B cell (primary cell): Measurements from ENCODE around the gene TSN. TPM values are rescaled to one million over a fixed set of nuclear protein-coding genes. Genes with fewer than 3 reads are reported as not detected.

Source experiments
- ATAC-seq: fragments of 200-7000 bp; cut with Tn5 transposase; one replicate; pipeline ENCODE4 v1.10.0; 2021; ENCODE audit warnings: low read depth, mild to moderate bottlenecking, moderate number of reproducible peaks, moderate library complexity
- CTCF ChIA-PET: fragments of 350-600 bp; sonication (Branson Sonifier 250); formaldehyde crosslinking; loops from one replicate; lab custom pipeline; 2021; ENCODE audit warnings: antibody characterized with exemption, inconsistent platforms; lab: Charles Lee
- POLR2A ChIA-PET: fragments of 350-600 bp; sonication (Branson Sonifier 250); formaldehyde crosslinking; loops from one replicate; lab custom pipeline; 2021; ENCODE audit warnings: antibody characterized with exemption; lab: Charles Lee
- DNase-seq: peaks from one replicate; pipeline ENCODE4 v3.0.0; 2013
- H2AFZ ChIP-seq: 2 replicates; pipeline ENCODE4 v1.6.1; 2012; ENCODE audit warnings: mild to moderate bottlenecking, low read depth, low read length; ENCODE audit not compliant: insufficient read depth, poor library complexity, severe bottlenecking
- H3K27ac ChIP-seq, 2 donors: 1 replicate in 1 of 2; 2 replicates in 1 of 2; pipeline ENCODE4 v1.5.1; 2012 to 2013; ENCODE audit warnings: low read length in 2 of 2, mild to moderate bottlenecking in 2 of 2, moderate library complexity in 1 of 2
- H3K27me3 ChIP-seq, 4 experiments: fragments of 200-600 bp in 1 of 4; sonication (generic) in 1 of 4; replicated peaks in 1 of 4; 1 replicate in 2 of 4; 2 replicates in 2 of 4; pipeline versions ENCODE4 v1.6.1 to v1.7.0; 2013 to 2016; ENCODE audit warnings: low read length in 3 of 4, mild to moderate bottlenecking in 2 of 4, mixed read lengths in 1 of 4, moderate library complexity in 1 of 4; ENCODE audit not compliant: insufficient read depth in 4 of 4, control insufficient read depth in 3 of 4; ENCODE audit errors: control extremely low read depth in 1 of 4
- H3K36me3 ChIP-seq, 2 experiments: replicated peaks in 1 of 2; 1 replicate in 1 of 2; 2 replicates in 1 of 2; pipeline versions ENCODE4 v1.6.1 to v1.7.1; 2013; ENCODE audit warnings: low read length in 1 of 2; ENCODE audit not compliant: insufficient read depth in 2 of 2, control insufficient read depth in 1 of 2; ENCODE audit errors: control extremely low read depth in 1 of 2, extremely low read depth in 1 of 2
- H3K4me1 ChIP-seq, 2 donors: fragments of 200-600 bp in 1 of 2; sonication (generic) in 1 of 2; 1 replicate in 1 of 2; 2 replicates in 1 of 2; pipeline versions ENCODE4 v1.5.1 to v1.6.1; 2013 to 2017; ENCODE audit warnings: low read length in 2 of 2; ENCODE audit not compliant: control insufficient read depth in 2 of 2, insufficient read depth in 2 of 2
- H3K4me2 ChIP-seq: replicated peaks from 2 replicates; pipeline ENCODE3; 2012; ENCODE audit warnings: mild to moderate bottlenecking, low read depth, low read length; ENCODE audit not compliant: poor library complexity, severe bottlenecking
- H3K4me3 ChIP-seq, 5 experiments: fragments of 200-600 bp in 1 of 5; sonication (generic) in 1 of 5; 1 replicate in 3 of 5; 2 replicates in 2 of 5; pipeline versions ENCODE4 v1.5.1 to v1.7.0; 2011 to 2016; ENCODE audit warnings: low read length in 4 of 5, mild to moderate bottlenecking in 4 of 5, low read depth in 2 of 5, control low read depth in 1 of 5, moderate library complexity in 1 of 5; ENCODE audit not compliant: insufficient read depth in 1 of 5; ENCODE audit errors: control extremely low read depth in 1 of 5, extremely low read depth in 1 of 5
- H3K79me2 ChIP-seq: fragments of 200-600 bp; sonication (generic); one replicate; pipeline ENCODE4 v1.6.0; 2016; ENCODE audit warnings: low read length; ENCODE audit not compliant: control insufficient read depth, insufficient read depth
- H3K9ac ChIP-seq: fragments of 200-600 bp; sonication (generic); 2 replicates; pipeline ENCODE4 v1.6.1; 2017; ENCODE audit warnings: mild to moderate bottlenecking, low read length, moderate library complexity
- H3K9me3 ChIP-seq, 3 donors: one replicate each; pipeline versions ENCODE4 v1.6.1 to v1.7.1; 2013; ENCODE audit warnings: low read length in 2 of 3; ENCODE audit not compliant: control insufficient read depth in 2 of 3, insufficient read depth in 1 of 3; ENCODE audit errors: control extremely low read depth in 1 of 3
- H4K20me1 ChIP-seq: 2 replicates; pipeline ENCODE4 v1.6.0; 2012; ENCODE audit warnings: mild to moderate bottlenecking, low read length; ENCODE audit not compliant: insufficient read depth, control insufficient read depth, poor library complexity, severe bottlenecking
- H3K27ac Mint-ChIP-seq: one replicate; pipeline ENCODE4 v1.8.0; 2021; ENCODE audit warnings: mixed read lengths
- H3K27me3 Mint-ChIP-seq: one replicate; pipeline ENCODE4 v1.8.0; 2021; ENCODE audit warnings: mixed read lengths
- H3K4me1 Mint-ChIP-seq: one replicate; pipeline ENCODE4 v1.8.0; 2021; ENCODE audit warnings: mixed read lengths
- H3K4me3 Mint-ChIP-seq: one replicate; pipeline ENCODE4 v1.8.0; 2021; ENCODE audit warnings: mixed read lengths
- H3K9me3 Mint-ChIP-seq: one replicate; pipeline ENCODE4 v1.8.0; 2022; ENCODE audit warnings: mixed read lengths; ENCODE audit not compliant: insufficient read depth
- EZH2 ChIP-seq: IDR thresholded peaks from 2 replicates; pipeline ENCODE4 v1.6.1; 2012; ENCODE audit warnings: borderline replicate concordance, low read depth, mild to moderate bottlenecking, moderate library complexity, low read length; ENCODE audit not compliant: insufficient read depth, poor library complexity, severe bottlenecking
- WGBS: methylation state at CpG from one replicate; pipeline ENCODE4 v1.1.5; 2013; ENCODE audit warnings: missing lambda C conversion rate; ENCODE audit not compliant: insufficient coverage; 5-methylcytosine and 5-hydroxymethylcytosine counted together
- intact Hi-C: fragments of 100-400 bp; cut with micrococcal nuclease; formaldehyde crosslinking; loops from one replicate; pipeline ENCODE4 v1.10.0; 2022
- polyA plus RNA-seq: library from polyadenylated mRNA; depleted of rRNA; stranded (reverse); fragments of >200 nt; gene quantifications from 2 replicates; pipeline ENCODE4 v1.2.3, GENCODE V29; 2012
- total RNA-seq, 2 donors: library from RNA; stranded (reverse); fragments of 120-200 nt in 1 of 2; gene quantifications; 1 replicate in 1 of 2; 2 replicates in 1 of 2; pipeline versions ENCODE4 v1.2.3 to v1.2.4, GENCODE V29; 2013 to 2022
- TF ChIP-seq, protein P1 (sequence below): fragments of 200-600 bp; IDR thresholded peaks from one replicate; pipeline ENCODE4 v1.8.0; 2022; ENCODE audit warnings: antibody characterized with exemption, mild to moderate bottlenecking

Gene TSN
- total and polyA plus RNA-seq, 2 donors (not counting 1 experiment from before 2014, with no cell fraction given) = 10.8 to 43.4 TPM

- CTCF ChIA-PET = no interaction called here
- DNase-seq (no peak), ATAC-seq (no peak)
- Histone ChIP-seq H3K4me3 (no peak overlapping the region), H4K20me1 (no peaks in the 10 kb centered on the region), H3K27ac (no peak overlapping the region), H2AFZ (no peak overlapping the region), H3K79me2 (no peaks in the 10 kb centered on the region), H3K27me3 (peaks cover 0 to 1% (median 0%) of the 10 kb centered on the region in 4 experiments), H3K9me3 (no peaks in the 10 kb centered on the region), H3K4me1 (no peaks in the 10 kb centered on the region), H3K9ac (no peak overlapping the region), H3K4me2 (no peak overlapping the region), H3K36me3 (no peaks in the 10 kb centered on the region)
- Mint-ChIP-seq H3K27me3 (no peaks in the 10 kb centered on the region), H3K4me3 (no peak overlapping the region), H3K27ac (no peak overlapping the region), H3K9me3 (no peaks in the 10 kb centered on the region), H3K4me1 (no peaks in the 10 kb centered on the region)
- WGBS = no CpG with 5 or more reads among the region's 3 CpGs
- POLR2A ChIA-PET = no interaction called here
- intact Hi-C loops = no loop called here
- TF ChIP-seq, protein P1, sequence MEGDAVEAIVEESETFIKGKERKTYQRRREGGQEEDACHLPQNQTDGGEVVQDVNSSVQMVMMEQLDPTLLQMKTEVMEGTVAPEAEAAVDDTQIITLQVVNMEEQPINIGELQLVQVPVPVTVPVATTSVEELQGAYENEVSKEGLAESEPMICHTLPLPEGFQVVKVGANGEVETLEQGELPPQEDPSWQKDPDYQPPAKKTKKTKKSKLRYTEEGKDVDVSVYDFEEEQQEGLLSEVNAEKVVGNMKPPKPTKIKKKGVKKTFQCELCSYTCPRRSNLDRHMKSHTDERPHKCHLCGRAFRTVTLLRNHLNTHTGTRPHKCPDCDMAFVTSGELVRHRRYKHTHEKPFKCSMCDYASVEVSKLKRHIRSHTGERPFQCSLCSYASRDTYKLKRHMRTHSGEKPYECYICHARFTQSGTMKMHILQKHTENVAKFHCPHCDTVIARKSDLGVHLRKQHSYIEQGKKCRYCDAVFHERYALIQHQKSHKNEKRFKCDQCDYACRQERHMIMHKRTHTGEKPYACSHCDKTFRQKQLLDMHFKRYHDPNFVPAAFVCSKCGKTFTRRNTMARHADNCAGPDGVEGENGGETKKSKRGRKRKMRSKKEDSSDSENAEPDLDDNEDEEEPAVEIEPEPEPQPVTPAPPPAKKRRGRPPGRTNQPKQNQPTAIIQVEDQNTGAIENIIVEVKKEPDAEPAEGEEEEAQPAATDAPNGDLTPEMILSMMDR = no peak
- TF ChIP-seq EZH2 = no peak
Observed at GRCh38 chr2:121776361-121776760, 20.9 kb downstream of the TSN start.

- CTCF ChIA-PET = no interaction called here
- Histone ChIP-seq H3K4me3 (no peak overlapping the region), H3K27me3 (peaks cover 0 to 3% (median 0%) of the 10 kb centered on the region in 4 experiments), H3K9ac (no peak overlapping the region), H3K36me3 (no peaks in the 10 kb centered on the region), H3K4me2 (no peak overlapping the region), H2AFZ (no peak overlapping the region), H3K9me3 (no peaks in the 10 kb centered on the region), H3K4me1 (no peaks in the 10 kb centered on the region), H3K79me2 (no peaks in the 10 kb centered on the region), H4K20me1 (no peaks in the 10 kb centered on the region), H3K27ac (no peak overlapping the region)
- 84% methylated on average over 5 of the region's 12 CpGs for WGBS
- no peak for ATAC-seq
- no peaks in the 10 kb centered on the region for H3K9me3 Mint-ChIP-seq
- no peak overlapping the region for H3K27ac Mint-ChIP-seq
- no peaks in the 10 kb centered on the region for H3K27me3 Mint-ChIP-seq
- DNase-seq = no peak
- POLR2A ChIA-PET = no interaction called here
- intact Hi-C loops = no loop called here
- TF ChIP-seq, protein P1 = no peak
- no peak for TF ChIP-seq EZH2
- H3K4me3 Mint-ChIP-seq = no peak overlapping the region
- H3K4me1 Mint-ChIP-seq = no peaks in the 10 kb centered on the region
Observed at GRCh38 chr2:121776885-121777698, 21.6 kb downstream of the TSN start.
